Neural cell (in vitro differentiated cells): ENCODE results near the gene CDKN3. TPM values are rescaled to one million over a fixed set of nuclear protein-coding genes. Genes with fewer than 3 reads are reported as not detected.

Source experiments
- H2AFZ ChIP-seq: fragments of 200-600, 300-800 bp; sonication (generic), shearing (Covaris generic); 2 replicates; pipeline ENCODE4 v1.6.0; 2014; ENCODE audit warnings: low read depth, mild to moderate bottlenecking, antibody characterized with exemption, low read length, moderate library complexity
- H3F3A ChIP-seq: fragments of 200-600 bp; shearing (Covaris generic); 2 replicates; pipeline ENCODE4 v1.6.1; 2016; ENCODE audit warnings: mild to moderate bottlenecking, moderate library complexity, mixed read lengths, antibody characterized with exemption, low read length; ENCODE audit not compliant: insufficient read depth, poor library complexity, severe bottlenecking
- H3K27ac ChIP-seq: fragments of 200-600, 300-800 bp; sonication (generic), shearing (Covaris generic); 2 replicates; pipeline ENCODE4 v1.5.1; 2014; ENCODE audit warnings: mild to moderate bottlenecking, low read length, moderate library complexity
- H3K27me3 ChIP-seq: fragments of 300-800, 200-600 bp; sonication (generic), shearing (Covaris generic); 2 replicates; pipeline ENCODE4 v1.6.0; 2014; ENCODE audit warnings: mild to moderate bottlenecking, low read depth, low read length, moderate library complexity; ENCODE audit not compliant: insufficient read depth
- H3K36me3 ChIP-seq: fragments of 300-800, 200-600 bp; sonication (generic), shearing (Covaris generic); 2 replicates; pipeline ENCODE4 v1.5.1; 2014; ENCODE audit warnings: mild to moderate bottlenecking, antibody characterized with exemption, low read length, moderate library complexity; ENCODE audit not compliant: insufficient read depth
- H3K4me2 ChIP-seq: fragments of 300-800, 200-600 bp; sonication (generic), shearing (Covaris generic); 2 replicates; pipeline ENCODE4 v1.6.0; 2014; ENCODE audit warnings: mild to moderate bottlenecking, low read length
- H3K4me3 ChIP-seq: fragments of 300-800, 200-600 bp; sonication (generic), shearing (Covaris generic); 2 replicates; pipeline ENCODE4 v1.5.1; 2014; ENCODE audit warnings: mild to moderate bottlenecking, low read length, moderate library complexity
- H3K79me2 ChIP-seq: fragments of 200-600 bp; shearing (Covaris generic); replicated peaks from 2 replicates; pipeline ENCODE4 v1.6.0; 2014; ENCODE audit warnings: mild to moderate bottlenecking, low read length, moderate library complexity; ENCODE audit not compliant: insufficient read depth
- H3K9ac ChIP-seq: fragments of 300-800, 200-600 bp; sonication (generic), shearing (Covaris generic); 2 replicates; pipeline ENCODE4 v1.6.1; 2016; ENCODE audit warnings: mild to moderate bottlenecking, low read length, mixed read lengths
- H3K9me2 ChIP-seq: fragments of 200-600 bp; shearing (Covaris generic); 2 replicates; pipeline ENCODE4 v1.6.1; 2016; ENCODE audit warnings: mild to moderate bottlenecking, low read length, mixed read lengths; ENCODE audit not compliant: insufficient read depth
- H3K9me3 ChIP-seq: fragments of 200-600, 300-800 bp; sonication (generic), shearing (Covaris generic); 2 replicates; pipeline ENCODE4 v1.6.1; 2016; ENCODE audit warnings: mild to moderate bottlenecking, mixed run types, low read length, moderate library complexity, mixed read lengths
- H4K20me1 ChIP-seq: fragments of 200-600 bp; shearing (Covaris generic); 2 replicates; pipeline ENCODE4 v1.6.1; 2016; ENCODE audit warnings: mild to moderate bottlenecking, mixed run types; ENCODE audit not compliant: insufficient read depth
- EP300 ChIP-seq: fragments of 450-650 bp; conservative IDR thresholded peaks from 2 replicates; pipeline ENCODE4 v1.6.1; 2014; ENCODE audit warnings: antibody characterized with exemption, mild to moderate bottlenecking, moderate library complexity; ENCODE audit not compliant: poor library complexity, severe bottlenecking
- EZH2 ChIP-seq: fragments of 200-600, 300-800 bp; shearing (Covaris generic), sonication (generic); IDR thresholded peaks from 2 replicates; pipeline ENCODE4 v1.6.1; 2014; ENCODE audit warnings: antibody characterized with exemption, low read length, borderline replicate concordance, mild to moderate bottlenecking; ENCODE audit not compliant: insufficient read depth, poor library complexity, severe bottlenecking
- MXI1 ChIP-seq: fragments of 450-650 bp; conservative IDR thresholded peaks from 2 replicates; pipeline ENCODE4 v1.6.1; 2014; ENCODE audit warnings: antibody characterized with exemption, mild to moderate bottlenecking; ENCODE audit not compliant: poor library complexity, severe bottlenecking
- POLR2AphosphoS5 ChIP-seq: IDR thresholded peaks from 2 replicates; pipeline ENCODE4 v1.6.1; 2012
- RAD21 ChIP-seq: fragments of 450-650 bp; conservative IDR thresholded peaks from 2 replicates; pipeline ENCODE4 v1.6.1; 2014; ENCODE audit warnings: antibody characterized with exemption, mild to moderate bottlenecking, moderate library complexity
- SMC3 ChIP-seq: fragments of 450-650 bp; conservative IDR thresholded peaks from 2 replicates; pipeline ENCODE4 v1.6.1; 2014; ENCODE audit warnings: antibody characterized with exemption, mild to moderate bottlenecking, moderate library complexity; ENCODE audit not compliant: poor library complexity
- TAF1 ChIP-seq: IDR thresholded peaks from 2 replicates; pipeline ENCODE4 v1.6.1; 2012; ENCODE audit warnings: low read depth
- polyA plus RNA-seq: library from polyadenylated mRNA; depleted of rRNA; stranded (reverse); fragments of >200 nt; gene quantifications from 2 replicates; pipeline ENCODE4 v1.2.3, GENCODE V29; 2014
- TF ChIP-seq, protein P1 (sequence below): fragments of 450-650 bp; IDR thresholded peaks from 2 replicates; pipeline ENCODE4 v1.5.1; 2014; ENCODE audit warnings: antibody characterized with exemption, mild to moderate bottlenecking, moderate library complexity; ENCODE audit not compliant: poor library complexity, severe bottlenecking
- TF ChIP-seq, protein P2 (sequence below): IDR thresholded peaks from 2 replicates; pipeline ENCODE4 v1.6.1; 2012; ENCODE audit warnings: borderline replicate concordance

The CDKN3 gene
- polyA plus RNA-seq, 1 donor from 2014 or later = 5.9 TPM

GRCh38 chr14:54450535-54450934, 53.7 kb downstream of the CDKN3 start:
- no peaks in the 10 kb centered on the region for H3K36me3 ChIP-seq
- no peak overlapping the region for H3K9ac ChIP-seq
- no peaks in the 10 kb centered on the region for H3K9me2 ChIP-seq
- H3K4me3 ChIP-seq = no peak overlapping the region
- no peak overlapping the region for H2AFZ ChIP-seq
- H3F3A ChIP-seq = no peaks in the 10 kb centered on the region
- H3K9me3 ChIP-seq = no peaks in the 10 kb centered on the region
- no peak overlapping the region for H3K4me2 ChIP-seq
- no peak for TF ChIP-seq TAF1
- TF ChIP-seq SMC3 = no peak
- TF ChIP-seq, protein P1, sequence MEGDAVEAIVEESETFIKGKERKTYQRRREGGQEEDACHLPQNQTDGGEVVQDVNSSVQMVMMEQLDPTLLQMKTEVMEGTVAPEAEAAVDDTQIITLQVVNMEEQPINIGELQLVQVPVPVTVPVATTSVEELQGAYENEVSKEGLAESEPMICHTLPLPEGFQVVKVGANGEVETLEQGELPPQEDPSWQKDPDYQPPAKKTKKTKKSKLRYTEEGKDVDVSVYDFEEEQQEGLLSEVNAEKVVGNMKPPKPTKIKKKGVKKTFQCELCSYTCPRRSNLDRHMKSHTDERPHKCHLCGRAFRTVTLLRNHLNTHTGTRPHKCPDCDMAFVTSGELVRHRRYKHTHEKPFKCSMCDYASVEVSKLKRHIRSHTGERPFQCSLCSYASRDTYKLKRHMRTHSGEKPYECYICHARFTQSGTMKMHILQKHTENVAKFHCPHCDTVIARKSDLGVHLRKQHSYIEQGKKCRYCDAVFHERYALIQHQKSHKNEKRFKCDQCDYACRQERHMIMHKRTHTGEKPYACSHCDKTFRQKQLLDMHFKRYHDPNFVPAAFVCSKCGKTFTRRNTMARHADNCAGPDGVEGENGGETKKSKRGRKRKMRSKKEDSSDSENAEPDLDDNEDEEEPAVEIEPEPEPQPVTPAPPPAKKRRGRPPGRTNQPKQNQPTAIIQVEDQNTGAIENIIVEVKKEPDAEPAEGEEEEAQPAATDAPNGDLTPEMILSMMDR = no peak
- no peak for TF ChIP-seq EP300
- no peak for TF ChIP-seq MXI1
- TF ChIP-seq RAD21 = no peak
- TF ChIP-seq EZH2 = no peak
- TF ChIP-seq, protein P2, sequence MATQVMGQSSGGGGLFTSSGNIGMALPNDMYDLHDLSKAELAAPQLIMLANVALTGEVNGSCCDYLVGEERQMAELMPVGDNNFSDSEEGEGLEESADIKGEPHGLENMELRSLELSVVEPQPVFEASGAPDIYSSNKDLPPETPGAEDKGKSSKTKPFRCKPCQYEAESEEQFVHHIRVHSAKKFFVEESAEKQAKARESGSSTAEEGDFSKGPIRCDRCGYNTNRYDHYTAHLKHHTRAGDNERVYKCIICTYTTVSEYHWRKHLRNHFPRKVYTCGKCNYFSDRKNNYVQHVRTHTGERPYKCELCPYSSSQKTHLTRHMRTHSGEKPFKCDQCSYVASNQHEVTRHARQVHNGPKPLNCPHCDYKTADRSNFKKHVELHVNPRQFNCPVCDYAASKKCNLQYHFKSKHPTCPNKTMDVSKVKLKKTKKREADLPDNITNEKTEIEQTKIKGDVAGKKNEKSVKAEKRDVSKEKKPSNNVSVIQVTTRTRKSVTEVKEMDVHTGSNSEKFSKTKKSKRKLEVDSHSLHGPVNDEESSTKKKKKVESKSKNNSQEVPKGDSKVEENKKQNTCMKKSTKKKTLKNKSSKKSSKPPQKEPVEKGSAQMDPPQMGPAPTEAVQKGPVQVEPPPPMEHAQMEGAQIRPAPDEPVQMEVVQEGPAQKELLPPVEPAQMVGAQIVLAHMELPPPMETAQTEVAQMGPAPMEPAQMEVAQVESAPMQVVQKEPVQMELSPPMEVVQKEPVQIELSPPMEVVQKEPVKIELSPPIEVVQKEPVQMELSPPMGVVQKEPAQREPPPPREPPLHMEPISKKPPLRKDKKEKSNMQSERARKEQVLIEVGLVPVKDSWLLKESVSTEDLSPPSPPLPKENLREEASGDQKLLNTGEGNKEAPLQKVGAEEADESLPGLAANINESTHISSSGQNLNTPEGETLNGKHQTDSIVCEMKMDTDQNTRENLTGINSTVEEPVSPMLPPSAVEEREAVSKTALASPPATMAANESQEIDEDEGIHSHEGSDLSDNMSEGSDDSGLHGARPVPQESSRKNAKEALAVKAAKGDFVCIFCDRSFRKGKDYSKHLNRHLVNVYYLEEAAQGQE = no peak
- TF ChIP-seq POLR2AphosphoS5 = no peak
- no peaks in the 10 kb centered on the region for H4K20me1 ChIP-seq
- H3K27me3 ChIP-seq = no peaks in the 10 kb centered on the region
- H3K27ac ChIP-seq = no peak overlapping the region
- H3K79me2 ChIP-seq = no peaks in the 10 kb centered on the region

GRCh38 chr14:54451121-54451601, 54.4 kb downstream of the CDKN3 start:
- Histone ChIP-seq H2AFZ (no peak overlapping the region), H3K27me3 (no peaks in the 10 kb centered on the region), H3K27ac (no peak overlapping the region), H3K9me3 (no peaks in the 10 kb centered on the region), H3K4me3 (no peak overlapping the region), H3K36me3 (no peaks in the 10 kb centered on the region), H3K9ac (no peak overlapping the region), H4K20me1 (no peaks in the 10 kb centered on the region), H3K79me2 (no peaks in the 10 kb centered on the region), H3K9me2 (no peaks in the 10 kb centered on the region), H3K4me2 (no peak overlapping the region), H3F3A (no peaks in the 10 kb centered on the region)
- no peak for TF ChIP-seq EZH2
- no peak for TF ChIP-seq POLR2AphosphoS5
- TF ChIP-seq, protein P2 = no peak
- no peak for TF ChIP-seq TAF1
- TF ChIP-seq, protein P1 = no peak
- TF ChIP-seq EP300 = no peak
- no peak for TF ChIP-seq MXI1
